GM21825 (cell line): ENCODE results near the gene SULT1C4.
"Not testable (repeated sequence)": the region's sequence is repeated elsewhere in the genome, so short reads cannot be mapped to it uniquely, and the experiment has no call there.

Experiments used
- ATAC-seq: cut with Tn5 transposase; IDR thresholded peaks from one replicate; pipeline ENCODE4 v1.9.1; 2021; ENCODE audit warnings: mild to moderate bottlenecking, moderate library complexity; ENCODE audit not compliant: unreplicated experiment

The SULT1C4 gene

GRCh38 chr2:108412995-108413710 lies 35.4 kb downstream of the SULT1C4 start:
- ATAC-seq, result no peak

GRCh38 chr2:108413711-108414095 lies 35.9 kb downstream of the SULT1C4 start:
- no peak for ATAC-seq

GRCh38 chr2:108414256-108414876 lies 36.6 kb downstream of the SULT1C4 start:
- ATAC-seq, result no peak

GRCh38 chr2:108414945-108415344 lies 37.2 kb downstream of the SULT1C4 start:
- no peak for ATAC-seq

- ATAC-seq, result no peak
These were observed 39.5 kb downstream of the SULT1C4 start for GRCh38 chr2:108417254-108417653.

GRCh38 chr2:108418416-108418815 lies 40.7 kb downstream of the SULT1C4 start:
- ATAC-seq, result no peak

- ATAC-seq, result no peak
These were observed 45.3 kb downstream of the SULT1C4 start for GRCh38 chr2:108423067-108423466.

- no peak for ATAC-seq
These were observed 45.9 kb downstream of the SULT1C4 start for GRCh38 chr2:108423502-108424251.

- no peak for ATAC-seq
These were observed 50.7 kb downstream of the SULT1C4 start for GRCh38 chr2:108428286-108429009.

GRCh38 chr2:108435578-108435977 lies 57.8 kb downstream of the SULT1C4 start:
- ATAC-seq, result not testable (repeated sequence)

- no peak for ATAC-seq
These were observed 59.2 kb downstream of the SULT1C4 start for GRCh38 chr2:108436976-108437375.
